Type B pancreatic cell (in vitro differentiated cells): ENCODE results near the gene ABLIM2. TPM values are rescaled to one million over a fixed set of nuclear protein-coding genes. Genes with fewer than 3 reads are reported as not detected.
"Not testable (repeated sequence)": the region's sequence is repeated elsewhere in the genome, so short reads cannot be mapped to it uniquely, and the experiment has no call there.

Experiments
- DNase-seq: peaks from one replicate; pipeline ENCODE4 v3.0.0; 2021; ENCODE audit warnings: mixed read lengths; ENCODE audit not compliant: unreplicated experiment; ENCODE audit errors: extremely low spot score
- H3K27ac Mint-ChIP-seq: 2 replicates; pipeline ENCODE4 v1.8.0; 2021; ENCODE audit warnings: mild to moderate bottlenecking, mixed read lengths
- H3K27me3 Mint-ChIP-seq: 2 replicates; pipeline ENCODE4 v1.8.0; 2021; ENCODE audit warnings: mixed read lengths
- H3K36me3 Mint-ChIP-seq: 2 replicates; pipeline ENCODE4 v1.8.0; 2021; ENCODE audit warnings: mixed read lengths
- H3K4me1 Mint-ChIP-seq: one replicate; pipeline ENCODE4 v1.8.0; 2021; ENCODE audit warnings: mixed read lengths; ENCODE audit not compliant: unreplicated experiment
- H3K4me3 Mint-ChIP-seq: 2 replicates; pipeline ENCODE4 v1.8.0; 2021; ENCODE audit warnings: mild to moderate bottlenecking, mixed read lengths
- H3K9me3 Mint-ChIP-seq: 2 replicates; pipeline ENCODE4 v1.8.0; 2021; ENCODE audit warnings: mixed read lengths
- total RNA-seq: library from RNA; stranded (reverse); gene quantifications from 2 replicates; pipeline ENCODE4 v1.2.1, GENCODE V29; 2021; ENCODE audit warnings: low replicate concordance
- TF ChIP-seq, protein P1 (sequence below): fragments of 200-600 bp; sonication (generic); conservative IDR thresholded peaks from 2 replicates; pipeline ENCODE4 v1.5.0; 2021; ENCODE audit warnings: antibody characterized with exemption, mild to moderate bottlenecking

ABLIM2 gene
- total RNA-seq, 1 donor from 2014 or later, result 2.6 TPM

DNA sequence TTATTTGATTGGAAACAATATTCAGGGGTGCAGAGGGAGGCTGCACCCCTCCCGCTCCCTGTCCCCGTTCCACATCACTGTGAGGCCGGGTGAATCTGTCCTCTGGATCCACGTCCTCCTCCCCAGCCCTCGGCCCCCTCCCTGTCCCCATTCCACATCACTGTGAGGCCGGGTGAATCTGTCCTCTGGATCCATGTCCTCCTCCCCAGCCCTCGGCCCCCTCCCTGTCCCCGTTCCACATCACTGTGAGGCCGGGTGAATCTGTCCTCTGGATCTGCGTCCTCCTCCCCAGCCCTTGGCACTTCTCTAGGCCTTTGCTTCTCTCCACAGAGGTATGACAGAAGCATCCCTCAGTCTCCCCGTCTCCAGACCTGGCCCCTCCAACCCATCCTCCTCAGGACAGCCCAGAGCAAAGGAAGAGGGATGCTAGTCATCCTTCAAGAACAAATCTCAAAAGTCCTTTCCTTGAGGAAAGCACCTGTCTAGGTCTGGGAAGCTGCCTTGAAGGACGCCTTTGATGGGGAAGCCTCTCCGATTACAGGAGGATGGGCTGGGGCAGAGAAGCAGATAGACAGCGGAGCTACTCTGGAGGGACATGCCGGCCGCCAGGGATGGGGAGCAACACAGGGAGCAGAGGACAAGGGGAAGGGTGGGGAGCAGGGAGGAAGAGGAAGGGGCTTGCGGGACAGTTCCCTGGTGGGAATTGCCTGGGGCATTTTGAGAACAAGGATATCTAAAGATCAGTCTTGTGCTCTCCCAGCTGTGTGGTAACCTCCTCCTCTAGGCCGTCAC is 208.1 kb downstream of the ABLIM2 start:
- Mint-ChIP-seq H3K36me3 (no peaks in the 10 kb centered on the region), H3K9me3 (peaks cover 5% of the 10 kb centered on the region), H3K4me3 (no peak overlapping the region), H3K4me1 (peaks cover 22% of the 10 kb centered on the region), H3K27me3 (peaks cover 3% of the 10 kb centered on the region), H3K27ac (no peak overlapping the region)
- TF ChIP-seq, protein P1, sequence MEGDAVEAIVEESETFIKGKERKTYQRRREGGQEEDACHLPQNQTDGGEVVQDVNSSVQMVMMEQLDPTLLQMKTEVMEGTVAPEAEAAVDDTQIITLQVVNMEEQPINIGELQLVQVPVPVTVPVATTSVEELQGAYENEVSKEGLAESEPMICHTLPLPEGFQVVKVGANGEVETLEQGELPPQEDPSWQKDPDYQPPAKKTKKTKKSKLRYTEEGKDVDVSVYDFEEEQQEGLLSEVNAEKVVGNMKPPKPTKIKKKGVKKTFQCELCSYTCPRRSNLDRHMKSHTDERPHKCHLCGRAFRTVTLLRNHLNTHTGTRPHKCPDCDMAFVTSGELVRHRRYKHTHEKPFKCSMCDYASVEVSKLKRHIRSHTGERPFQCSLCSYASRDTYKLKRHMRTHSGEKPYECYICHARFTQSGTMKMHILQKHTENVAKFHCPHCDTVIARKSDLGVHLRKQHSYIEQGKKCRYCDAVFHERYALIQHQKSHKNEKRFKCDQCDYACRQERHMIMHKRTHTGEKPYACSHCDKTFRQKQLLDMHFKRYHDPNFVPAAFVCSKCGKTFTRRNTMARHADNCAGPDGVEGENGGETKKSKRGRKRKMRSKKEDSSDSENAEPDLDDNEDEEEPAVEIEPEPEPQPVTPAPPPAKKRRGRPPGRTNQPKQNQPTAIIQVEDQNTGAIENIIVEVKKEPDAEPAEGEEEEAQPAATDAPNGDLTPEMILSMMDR, result no peak
- no peak for DNase-seq

DNA sequence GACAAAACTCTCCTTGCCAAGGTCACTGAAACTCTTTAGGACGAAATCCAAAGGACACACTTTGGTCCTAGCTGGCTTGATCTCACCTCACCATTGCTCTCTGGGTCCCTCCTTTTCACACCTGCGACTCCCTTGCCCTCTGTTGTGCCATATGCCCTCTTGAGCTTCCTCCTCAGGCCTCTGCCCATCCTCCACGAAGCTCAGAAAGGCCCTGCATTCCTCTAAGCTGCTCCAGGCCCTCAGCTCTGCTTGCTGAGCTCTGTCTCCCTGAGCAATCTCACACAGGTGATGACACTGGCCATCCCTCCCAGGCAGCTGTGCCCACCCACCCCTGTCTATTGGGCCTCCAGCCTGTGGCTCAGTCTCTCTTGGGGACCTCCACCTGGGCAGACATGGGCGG is 208.9 kb downstream of the ABLIM2 start:
- peaks cover 22% of the 10 kb centered on the region for H3K4me1 Mint-ChIP-seq
- H3K4me3 Mint-ChIP-seq, result no peak overlapping the region
- TF ChIP-seq, protein P1, result no peak
- peak overlapping the region; percentile 14 for H3K27ac Mint-ChIP-seq
- H3K36me3 Mint-ChIP-seq, result no peaks in the 10 kb centered on the region
- DNase-seq, result no peak
- H3K9me3 Mint-ChIP-seq, result peaks cover 5% of the 10 kb centered on the region
- peaks cover 3% of the 10 kb centered on the region for H3K27me3 Mint-ChIP-seq

DNA sequence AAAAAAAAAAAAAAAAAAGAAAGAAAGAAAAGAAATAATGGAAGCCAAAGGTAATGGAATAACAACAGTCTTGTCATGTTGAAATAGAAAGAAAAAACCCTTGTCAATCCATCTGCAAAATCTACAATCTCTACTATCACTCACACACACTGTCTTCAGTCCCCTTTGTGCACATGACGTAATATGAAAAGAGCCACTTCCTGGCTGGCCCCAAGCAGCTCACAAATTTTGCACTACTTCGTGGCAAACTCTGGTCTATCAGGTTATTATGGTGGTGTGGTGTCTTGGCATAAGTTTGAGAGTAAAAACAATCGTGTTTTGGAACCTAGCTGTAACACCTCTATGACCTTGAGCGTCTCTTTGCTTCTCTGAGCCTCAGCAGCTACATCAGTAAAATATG is 210.7 kb downstream of the ABLIM2 start:
- H3K27ac Mint-ChIP-seq, result no peak overlapping the region
- H3K4me1 Mint-ChIP-seq, result peaks cover 22% of the 10 kb centered on the region
- no peak for DNase-seq
- no peaks in the 10 kb centered on the region for H3K36me3 Mint-ChIP-seq
- TF ChIP-seq, protein P1, result no peak
- peaks cover 5% of the 10 kb centered on the region for H3K9me3 Mint-ChIP-seq
- no peak overlapping the region for H3K4me3 Mint-ChIP-seq
- peaks cover 3% of the 10 kb centered on the region for H3K27me3 Mint-ChIP-seq

DNA sequence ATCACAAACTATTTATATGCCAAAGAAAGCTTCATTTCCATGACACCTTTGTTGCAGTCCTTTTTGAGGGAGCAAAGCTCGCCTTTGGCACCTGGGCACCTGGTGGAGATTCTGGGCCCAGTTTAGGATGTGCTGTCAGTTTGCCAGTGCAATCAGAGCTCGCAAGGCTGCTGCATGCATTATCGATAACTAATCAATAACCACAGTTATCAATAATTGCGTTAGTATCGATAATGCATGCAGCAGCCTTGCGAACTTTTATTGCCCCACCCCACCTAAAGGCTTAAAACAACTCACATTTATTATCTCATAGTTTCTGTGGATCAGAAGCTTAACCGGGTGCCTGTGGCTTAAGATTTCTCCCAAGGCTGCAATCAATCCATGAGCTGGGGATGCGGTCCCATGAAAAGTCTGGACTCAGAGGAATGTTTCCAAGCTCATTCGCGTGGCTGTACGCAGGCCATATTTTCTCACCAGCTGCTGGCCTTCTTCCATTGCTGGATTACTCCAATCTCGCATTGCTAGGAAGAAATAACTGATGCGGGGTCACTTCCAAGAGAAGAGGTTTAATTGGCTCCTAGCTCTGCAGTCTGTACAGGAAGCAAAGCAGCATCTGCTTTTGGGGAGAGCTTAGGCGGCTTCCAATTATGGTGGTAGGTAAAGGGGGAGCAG is 212.8 kb downstream of the ABLIM2 start:
- no peaks in the 10 kb centered on the region for H3K36me3 Mint-ChIP-seq
- TF ChIP-seq, protein P1, result no peak
- no peaks in the 10 kb centered on the region for H3K9me3 Mint-ChIP-seq
- DNase-seq, result no peak
- peaks cover 28% of the 10 kb centered on the region for H3K4me1 Mint-ChIP-seq
- H3K4me3 Mint-ChIP-seq, result no peak overlapping the region
- H3K27me3 Mint-ChIP-seq, result peaks cover 3% of the 10 kb centered on the region
- H3K27ac Mint-ChIP-seq, result no peak overlapping the region

DNA sequence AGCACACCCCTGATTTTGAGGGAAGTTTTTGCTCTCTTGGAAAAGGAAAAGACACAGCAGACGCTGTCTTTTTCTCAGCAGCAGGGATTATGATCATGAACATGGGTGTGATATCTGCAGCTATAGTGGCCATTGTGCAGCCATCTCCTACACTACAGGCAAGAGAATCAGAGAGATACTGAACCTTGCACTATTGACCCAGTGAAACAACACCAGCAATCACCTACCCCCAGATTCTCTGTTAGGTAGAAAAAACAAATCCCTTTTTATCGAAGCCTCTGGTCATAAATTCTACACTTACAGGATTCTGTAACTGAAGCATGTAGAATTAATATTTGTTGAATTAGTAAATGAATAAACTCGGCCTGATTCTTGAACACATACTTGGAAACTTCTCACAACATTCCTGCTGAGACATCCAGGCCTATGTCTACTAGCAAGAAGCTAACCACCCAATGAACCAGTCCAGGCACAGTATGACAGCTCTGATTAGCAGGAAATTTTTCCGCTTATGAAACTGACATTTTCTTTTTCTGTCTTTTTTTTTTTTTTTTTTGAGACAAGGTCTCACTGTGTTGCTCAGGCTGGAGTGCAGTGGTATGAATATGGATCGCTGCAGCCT is 213.9 kb downstream of the ABLIM2 start:
- TF ChIP-seq, protein P1, result no peak

DNA sequence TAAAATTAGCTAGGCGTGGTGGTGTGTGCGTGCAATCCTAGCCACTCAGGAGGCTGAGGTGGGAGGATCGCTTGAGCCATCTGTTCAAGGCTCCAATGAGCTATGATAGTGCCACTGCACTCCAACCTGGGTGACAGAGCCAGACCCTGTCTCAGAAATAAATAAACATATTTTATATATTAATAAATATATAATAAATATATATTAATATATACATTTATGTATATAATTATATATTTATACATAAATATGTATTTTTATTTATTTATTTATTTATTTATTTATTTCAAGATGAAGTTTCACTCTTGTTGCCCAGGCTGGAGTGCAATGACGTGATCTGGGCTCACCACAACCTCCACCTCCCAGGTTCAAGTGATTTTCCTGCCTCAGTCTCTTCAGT is 214.9 kb downstream of the ABLIM2 start:
- DNase-seq, H3K36me3 Mint-ChIP-seq: not testable (repeated sequence)

More for the DNA sequence above, 213.9 kb downstream of the ABLIM2 start:
- Mint-ChIP-seq H3K27me3 (peaks cover 3% of the 10 kb centered on the region), H3K9me3 (no peaks in the 10 kb centered on the region), H3K27ac (no peak overlapping the region), H3K4me3 (no peak overlapping the region), H3K36me3 (no peaks in the 10 kb centered on the region), H3K4me1 (peaks cover 28% of the 10 kb centered on the region)
- no peak for DNase-seq

More for the DNA sequence above, 214.9 kb downstream of the ABLIM2 start:
- H3K4me3 Mint-ChIP-seq, H3K27me3 Mint-ChIP-seq, H3K27ac Mint-ChIP-seq, H3K9me3 Mint-ChIP-seq: not testable (repeated sequence)
- H3K4me1 Mint-ChIP-seq, result peaks cover 18% of the 10 kb centered on the region
